Activated naive CD8-positive, alpha-beta T cell treated with anti-CD3 and anti-CD28 coated beads, Interleukin-2, amount 50 U/mL, for 24 hours (primary cell): ENCODE measurements around the gene ITGB8.
"Not testable (repeated sequence)": the region's sequence is repeated elsewhere in the genome, so short reads cannot be mapped to it uniquely, and the experiment has no call there.

Experiments
- ATAC-seq: fragments of 150-1000 bp; cut with Tn5 transposase; one replicate; pipeline ENCODE4 v1.10.0; 2021
- DNase-seq: peaks from one replicate; pipeline ENCODE4 v3.0.0; 2021
- H3K27ac Mint-ChIP-seq: one replicate; pipeline ENCODE4 v1.8.0; 2021; ENCODE audit warnings: mild to moderate bottlenecking, mixed read lengths
- H3K27me3 Mint-ChIP-seq: one replicate; pipeline ENCODE4 v1.8.0; 2021; ENCODE audit warnings: mixed read lengths
- H3K36me3 Mint-ChIP-seq: one replicate; pipeline ENCODE4 v1.8.0; 2021; ENCODE audit warnings: low read depth, mixed read lengths
- H3K4me1 Mint-ChIP-seq: one replicate; pipeline ENCODE4 v1.8.0; 2021; ENCODE audit warnings: mixed read lengths
- H3K4me3 Mint-ChIP-seq: one replicate; pipeline ENCODE4 v1.8.0; 2021; ENCODE audit warnings: mild to moderate bottlenecking, moderate library complexity, mixed read lengths
- H3K9me3 Mint-ChIP-seq: one replicate; pipeline ENCODE4 v1.8.0; 2021; ENCODE audit warnings: mixed read lengths

The ITGB8 gene

GRCh38 chr7:20301311-20301939 is 29.3 kb upstream of the ITGB8 start:
- Mint-ChIP-seq H3K4me3 (no peak overlapping the region), H3K4me1 (peaks cover 11% of the 10 kb centered on the region), H3K27ac (no peak overlapping the region), H3K36me3 (no peaks in the 10 kb centered on the region), H3K27me3 (no peaks in the 10 kb centered on the region), H3K9me3 (no peaks in the 10 kb centered on the region)
- no peak for DNase-seq
- peak; percentile 65 for ATAC-seq

- H3K4me3 Mint-ChIP-seq, H3K27me3 Mint-ChIP-seq, H3K36me3 Mint-ChIP-seq, H3K27ac Mint-ChIP-seq, H3K9me3 Mint-ChIP-seq, DNase-seq, ATAC-seq: not testable (repeated sequence)
- H3K4me1 Mint-ChIP-seq = peaks cover 11% of the 10 kb centered on the region
Observed at GRCh38 chr7:20302300-20302699, 28.4 kb upstream of the ITGB8 start.

DNA sequence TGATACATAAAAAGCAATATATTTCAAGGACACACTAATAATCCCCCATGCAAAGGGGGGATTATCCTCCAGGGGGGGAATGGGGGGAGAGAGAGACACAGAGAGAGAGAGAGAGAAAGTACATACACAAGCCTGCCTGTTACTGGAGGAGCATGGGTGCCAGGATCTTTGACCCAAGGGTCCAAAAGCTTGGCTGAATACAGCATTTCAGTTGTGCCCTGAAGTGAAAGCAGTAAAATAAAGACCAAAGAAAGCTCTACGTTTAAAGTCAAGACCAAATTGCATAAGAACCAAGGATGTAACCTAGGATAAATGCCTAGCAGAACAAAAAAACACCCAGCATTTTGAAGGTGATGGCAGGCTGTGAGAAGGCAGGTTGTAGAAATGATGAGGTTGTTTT is 27.8 kb upstream of the ITGB8 start:
- no peaks in the 10 kb centered on the region for H3K36me3 Mint-ChIP-seq

DNA sequence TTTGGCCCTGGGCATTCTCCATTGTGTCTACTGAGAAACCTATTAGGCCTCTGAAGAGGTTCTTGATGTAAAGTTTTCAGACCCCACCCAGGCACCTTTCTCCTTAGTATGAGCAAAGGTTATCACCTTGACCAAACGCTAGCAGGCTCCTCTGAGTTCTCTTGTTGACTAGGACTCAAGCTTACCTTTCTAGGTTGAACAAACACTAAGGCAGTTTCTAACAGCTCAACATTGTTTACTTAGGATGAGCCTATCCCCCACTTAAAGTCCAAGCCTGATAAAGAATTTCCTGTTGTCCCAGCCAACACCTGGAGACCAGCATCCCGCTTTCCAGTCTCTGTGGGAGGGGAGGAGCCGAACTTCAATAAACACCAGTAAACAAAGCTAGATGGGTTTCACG is 26.3 kb upstream of the ITGB8 start:
- Mint-ChIP-seq H3K4me1 (peaks cover 11% of the 10 kb centered on the region), H3K9me3 (no peaks in the 10 kb centered on the region), H3K27me3 (peaks cover 1% of the 10 kb centered on the region), H3K36me3 (no peaks in the 10 kb centered on the region), H3K27ac (no peak overlapping the region), H3K4me3 (no peak overlapping the region)
- ATAC-seq (no peak), DNase-seq (no peak)

More for the DNA sequence above, 27.8 kb upstream of the ITGB8 start:
- Mint-ChIP-seq H3K27me3 (peaks cover under 1% of the 10 kb centered on the region), H3K4me1 (peaks cover 11% of the 10 kb centered on the region), H3K9me3 (no peaks in the 10 kb centered on the region), H3K27ac (no peak overlapping the region), H3K4me3 (no peak overlapping the region)
- DNase-seq = no peak
- ATAC-seq = no peak

DNA sequence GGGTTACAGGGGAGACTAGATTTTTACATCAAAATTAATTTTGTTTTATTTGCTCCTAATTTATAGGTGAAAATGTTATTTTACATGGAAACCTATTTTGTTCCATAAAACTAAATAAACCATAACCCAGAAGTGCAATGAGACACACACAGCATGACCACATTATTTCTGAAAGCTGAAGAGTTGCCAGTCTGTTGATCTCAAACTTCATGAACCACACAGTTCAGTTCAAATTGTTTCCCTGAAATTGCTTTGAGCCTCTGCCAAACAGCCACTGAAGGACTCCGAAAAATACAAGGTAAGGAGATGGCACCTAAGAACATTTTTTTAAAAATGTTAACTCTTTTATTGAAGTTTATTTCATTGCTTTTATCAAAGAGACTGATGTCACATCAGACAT is 25.0 kb upstream of the ITGB8 start:
- Mint-ChIP-seq H3K4me1 (peaks cover 3% of the 10 kb centered on the region), H3K27me3 (peaks cover 1% of the 10 kb centered on the region), H3K4me3 (no peak overlapping the region), H3K36me3 (no peaks in the 10 kb centered on the region), H3K9me3 (no peaks in the 10 kb centered on the region), H3K27ac (no peak overlapping the region)
- DNase-seq = no peak
- no peak for ATAC-seq

GRCh38 chr7:20306180-20306946 is 24.3 kb upstream of the ITGB8 start:
- Mint-ChIP-seq H3K27ac (no peak overlapping the region), H3K27me3 (peaks cover 1% of the 10 kb centered on the region), H3K9me3 (no peaks in the 10 kb centered on the region), H3K4me1 (peaks cover 2% of the 10 kb centered on the region), H3K4me3 (no peak overlapping the region), H3K36me3 (no peaks in the 10 kb centered on the region)
- DNase-seq (no peak), ATAC-seq (no peak)

DNA sequence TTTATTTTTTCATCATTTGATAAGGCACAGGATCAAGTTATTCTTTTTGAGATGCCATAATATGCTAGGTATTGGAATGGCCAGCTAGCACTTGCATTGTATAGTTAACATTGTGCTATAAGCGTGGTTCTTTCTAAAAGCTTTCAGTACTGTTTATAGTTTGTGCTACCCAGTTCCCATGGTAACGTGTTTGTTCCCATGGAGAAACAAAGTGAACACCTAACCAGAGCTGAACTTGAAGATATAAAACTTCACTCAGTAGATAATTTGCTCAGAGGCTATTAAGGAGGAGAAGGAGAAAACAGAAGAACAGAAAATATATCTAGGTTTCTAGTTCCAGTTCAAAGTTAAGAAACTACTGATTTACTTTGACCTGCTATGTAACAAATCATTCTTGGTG is 23.6 kb upstream of the ITGB8 start:
- no peaks in the 10 kb centered on the region for H3K4me1 Mint-ChIP-seq
- peaks cover 1% of the 10 kb centered on the region for H3K27me3 Mint-ChIP-seq
- ATAC-seq (no peak), DNase-seq (no peak)
- no peak overlapping the region for H3K4me3 Mint-ChIP-seq
- no peaks in the 10 kb centered on the region for H3K9me3 Mint-ChIP-seq
- H3K27ac Mint-ChIP-seq = no peak overlapping the region
- no peaks in the 10 kb centered on the region for H3K36me3 Mint-ChIP-seq

- H3K4me1 Mint-ChIP-seq = no peaks in the 10 kb centered on the region
- H3K27me3 Mint-ChIP-seq = peaks cover 4% of the 10 kb centered on the region
- H3K9me3 Mint-ChIP-seq = no peaks in the 10 kb centered on the region
- H3K4me3 Mint-ChIP-seq = no peak overlapping the region
- no peaks in the 10 kb centered on the region for H3K36me3 Mint-ChIP-seq
- DNase-seq (no peak), ATAC-seq (no peak)
- H3K27ac Mint-ChIP-seq = no peak overlapping the region
Observed at GRCh38 chr7:20307901-20308300, 22.8 kb upstream of the ITGB8 start.

DNA sequence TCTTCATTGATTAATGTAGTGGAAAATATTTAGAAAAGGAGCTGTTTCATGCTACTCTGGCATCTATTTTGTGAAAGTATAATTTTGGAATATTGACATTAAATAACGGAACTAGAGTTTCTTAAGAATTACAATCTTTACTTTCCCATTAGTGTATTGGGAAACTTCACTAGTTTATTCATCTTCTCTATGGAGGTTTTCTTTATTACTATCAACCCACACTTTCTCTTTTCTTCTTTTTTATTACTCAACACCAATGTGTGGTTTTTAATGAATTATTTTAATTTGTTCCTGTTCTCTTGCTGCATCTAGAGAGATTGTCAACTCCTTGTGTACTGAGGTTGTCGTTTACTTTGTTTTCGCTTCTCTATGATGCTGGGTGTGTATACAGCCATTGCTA is 20.4 kb upstream of the ITGB8 start:
- no peak for DNase-seq
- H3K4me3 Mint-ChIP-seq = no peak overlapping the region
- no peak for ATAC-seq
- peaks cover 4% of the 10 kb centered on the region for H3K27me3 Mint-ChIP-seq
- no peaks in the 10 kb centered on the region for H3K36me3 Mint-ChIP-seq
- H3K27ac Mint-ChIP-seq = no peak overlapping the region
- no peaks in the 10 kb centered on the region for H3K4me1 Mint-ChIP-seq
- no peaks in the 10 kb centered on the region for H3K9me3 Mint-ChIP-seq

GRCh38 chr7:20310963-20311742 is 19.5 kb upstream of the ITGB8 start:
- ATAC-seq = no peak
- Mint-ChIP-seq H3K27me3 (peaks cover 4% of the 10 kb centered on the region), H3K4me1 (no peaks in the 10 kb centered on the region), H3K9me3 (no peaks in the 10 kb centered on the region), H3K4me3 (no peak overlapping the region), H3K27ac (no peak overlapping the region), H3K36me3 (no peaks in the 10 kb centered on the region)
- DNase-seq = no peak

DNA sequence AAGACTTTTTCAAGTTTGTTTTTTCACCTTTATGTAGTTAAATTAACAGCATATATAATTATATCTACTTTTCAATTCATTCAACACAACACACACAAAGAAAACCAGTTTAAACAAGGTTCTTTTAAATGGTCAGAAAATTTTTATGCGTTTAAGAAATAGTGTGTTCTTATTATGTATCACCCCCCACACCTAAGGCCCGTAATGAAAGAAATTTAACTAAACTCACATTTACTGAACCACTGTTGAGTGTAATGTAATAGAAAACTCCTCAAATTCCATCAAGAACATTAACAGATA is 19.0 kb upstream of the ITGB8 start:
- Mint-ChIP-seq H3K36me3 (no peaks in the 10 kb centered on the region), H3K9me3 (no peaks in the 10 kb centered on the region), H3K4me3 (no peak overlapping the region), H3K4me1 (no peaks in the 10 kb centered on the region), H3K27me3 (peaks cover 4% of the 10 kb centered on the region), H3K27ac (no peak overlapping the region)
- DNase-seq = no peak
- no peak for ATAC-seq

DNA sequence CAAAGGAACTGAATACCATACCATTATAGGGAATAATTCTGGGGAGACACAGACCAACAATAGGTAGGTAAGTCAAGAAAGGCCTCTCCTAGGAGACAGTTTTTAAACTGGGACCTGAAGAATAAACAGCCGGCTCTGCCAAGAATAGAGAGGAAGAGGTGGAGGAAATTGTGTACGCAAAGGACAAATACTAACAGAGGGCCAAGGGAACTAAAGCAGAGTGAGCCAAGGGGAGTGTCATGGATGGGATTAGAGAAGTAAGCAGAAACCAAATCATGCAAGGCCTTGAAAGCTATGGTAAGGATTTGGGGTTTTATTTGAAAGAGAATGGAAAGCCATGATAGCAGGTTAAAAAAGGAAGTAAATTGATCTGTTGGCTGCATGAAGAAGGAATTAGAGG is 18.1 kb upstream of the ITGB8 start:
- no peak overlapping the region for H3K27ac Mint-ChIP-seq
- H3K36me3 Mint-ChIP-seq = no peaks in the 10 kb centered on the region
- H3K4me3 Mint-ChIP-seq = no peak overlapping the region
- H3K9me3 Mint-ChIP-seq = no peaks in the 10 kb centered on the region
- no peak for DNase-seq
- peaks cover 4% of the 10 kb centered on the region for H3K27me3 Mint-ChIP-seq
- ATAC-seq = no peak
- no peaks in the 10 kb centered on the region for H3K4me1 Mint-ChIP-seq

- ATAC-seq = no peak
- DNase-seq = no peak
- Mint-ChIP-seq H3K9me3 (no peaks in the 10 kb centered on the region), H3K27ac (no peak overlapping the region), H3K36me3 (no peaks in the 10 kb centered on the region), H3K4me3 (no peak overlapping the region), H3K4me1 (no peaks in the 10 kb centered on the region), H3K27me3 (peaks cover 2% of the 10 kb centered on the region)
Observed at GRCh38 chr7:20313626-20314025, 17.1 kb upstream of the ITGB8 start.

DNA sequence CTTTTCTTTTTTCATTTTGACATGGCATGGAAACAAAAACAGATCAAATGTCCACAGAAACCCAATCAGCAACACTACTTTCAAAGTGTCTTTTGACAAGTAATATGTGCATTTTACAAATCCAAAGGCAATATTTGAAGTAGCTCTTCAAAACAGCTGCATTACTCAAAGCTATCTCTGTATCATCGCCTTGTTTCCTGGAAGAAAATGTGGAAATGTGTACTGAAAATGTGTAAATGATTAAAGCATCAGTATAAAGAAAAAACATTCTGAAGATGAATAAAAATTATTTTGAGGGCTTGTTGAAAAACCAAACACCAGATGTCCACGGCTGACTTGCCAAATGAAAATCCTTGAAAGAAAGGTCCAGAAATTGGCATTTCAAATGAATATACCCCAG is 16.5 kb upstream of the ITGB8 start:
- no peaks in the 10 kb centered on the region for H3K4me1 Mint-ChIP-seq
- no peaks in the 10 kb centered on the region for H3K36me3 Mint-ChIP-seq
- ATAC-seq = no peak
- H3K4me3 Mint-ChIP-seq = no peak overlapping the region
- H3K9me3 Mint-ChIP-seq = no peaks in the 10 kb centered on the region
- no peak for DNase-seq
- H3K27me3 Mint-ChIP-seq = peaks cover 2% of the 10 kb centered on the region
- no peak overlapping the region for H3K27ac Mint-ChIP-seq

DNA sequence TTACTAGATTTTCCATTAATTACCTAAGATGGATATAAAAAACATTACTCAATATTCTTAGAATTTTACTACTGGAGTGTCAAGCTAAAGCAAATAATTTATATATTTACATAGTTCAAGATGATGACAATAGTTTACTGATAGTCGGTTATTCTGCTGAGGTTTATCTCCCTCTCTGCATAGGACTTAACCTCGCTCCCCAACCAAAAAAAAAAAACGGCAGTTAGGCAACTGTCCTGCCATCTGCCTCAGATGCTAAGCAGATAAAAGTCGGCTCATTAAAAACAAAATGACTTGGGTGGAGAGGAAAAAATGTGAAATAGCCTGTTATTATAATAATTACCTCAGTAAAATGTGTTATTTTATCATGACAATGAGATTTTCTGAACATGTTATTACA is 14.0 kb upstream of the ITGB8 start:
- Mint-ChIP-seq H3K36me3 (no peaks in the 10 kb centered on the region), H3K27ac (no peak overlapping the region), H3K27me3 (peaks cover 2% of the 10 kb centered on the region), H3K9me3 (no peaks in the 10 kb centered on the region), H3K4me1 (no peaks in the 10 kb centered on the region), H3K4me3 (no peak overlapping the region)
- DNase-seq = no peak
- no peak for ATAC-seq
